CD14-positive monocyte (primary cell): ENCODE results near the gene LRRN2. TPM values are rescaled to one million over a fixed set of nuclear protein-coding genes. Genes with fewer than 3 reads are reported as not detected.

Experiments
- DNase-seq, 3 donors: peaks; one replicate each; pipeline ENCODE4 v3.0.0-alpha.2; 2011 to 2022
- H2AFZ ChIP-seq: 2 replicates; pipeline ENCODE4 v1.6.0; 2012; ENCODE audit warnings: mild to moderate bottlenecking, low read depth, low read length, inconsistent platforms; ENCODE audit not compliant: insufficient read depth, poor library complexity, severe bottlenecking
- H3K27ac ChIP-seq, 2 donors: 1 replicate in 1 of 2; 2 replicates in 1 of 2; pipeline ENCODE4 v1.5.1; 2012 to 2013; ENCODE audit warnings: low read length in 2 of 2, control low read depth in 1 of 2, inconsistent platforms in 1 of 2, low read depth in 1 of 2, mild to moderate bottlenecking in 1 of 2
- H3K27me3 ChIP-seq, 2 donors: one replicate each; pipeline versions ENCODE4 v1.6.0 to v1.6.1; 2011 to 2013; ENCODE audit warnings: low read length in 2 of 2; ENCODE audit not compliant: control insufficient read depth in 2 of 2, insufficient read depth in 2 of 2
- H3K36me3 ChIP-seq, 2 donors: replicated peaks in 1 of 2; 1 replicate in 1 of 2; 2 replicates in 1 of 2; pipeline versions ENCODE4 v1.5.1 to v1.6.1; 2012 to 2013; ENCODE audit warnings: low read length in 2 of 2, control low read depth in 1 of 2, inconsistent platforms in 1 of 2, mild to moderate bottlenecking in 1 of 2; ENCODE audit not compliant: insufficient read depth in 2 of 2, control insufficient read depth in 1 of 2
- H3K4me1 ChIP-seq, 2 donors: 1 replicate in 1 of 2; 2 replicates in 1 of 2; pipeline versions ENCODE4 v1.5.1 to v1.6.1; 2012 to 2013; ENCODE audit warnings: low read length in 2 of 2, control low read depth in 1 of 2, inconsistent platforms in 1 of 2, mild to moderate bottlenecking in 1 of 2, moderate library complexity in 1 of 2; ENCODE audit not compliant: insufficient read depth in 2 of 2, control insufficient read depth in 1 of 2
- H3K4me2 ChIP-seq: replicated peaks from 2 replicates; pipeline ENCODE3; 2012; ENCODE audit warnings: low read length, moderate library complexity, mild to moderate bottlenecking; ENCODE audit not compliant: poor library complexity, severe bottlenecking; ENCODE audit errors: extremely low read depth
- H3K4me3 ChIP-seq, 3 experiments: fragments of 200-600 bp in 1 of 3; sonication (generic) in 1 of 3; replicated peaks in 1 of 3; 1 replicate in 2 of 3; 2 replicates in 1 of 3; pipeline ENCODE4 v1.5.1; 2011 to 2013; ENCODE audit warnings: low read length in 3 of 3, mild to moderate bottlenecking in 3 of 3, control low read depth in 2 of 3, low read depth in 2 of 3, inconsistent platforms in 1 of 3, moderate library complexity in 1 of 3
- H3K79me2 ChIP-seq: 2 replicates; pipeline ENCODE4 v1.6.0; 2012; ENCODE audit warnings: mild to moderate bottlenecking, control low read depth, inconsistent platforms, low read length, moderate library complexity; ENCODE audit not compliant: insufficient read depth
- H3K9ac ChIP-seq: 2 replicates; pipeline ENCODE4 v1.6.0; 2017; ENCODE audit warnings: low read length, mild to moderate bottlenecking; ENCODE audit not compliant: insufficient read depth, poor library complexity, severe bottlenecking
- H3K9me3 ChIP-seq, 2 donors: replicated peaks in 1 of 2; 1 replicate in 1 of 2; 2 replicates in 1 of 2; pipeline versions ENCODE4 v1.5.1 to v1.6.1; 2012 to 2013; ENCODE audit warnings: low read length in 2 of 2, control low read depth in 1 of 2; ENCODE audit not compliant: control insufficient read depth in 1 of 2, insufficient read depth in 1 of 2
- H4K20me1 ChIP-seq: 2 replicates; pipeline ENCODE4 v1.6.0; 2012; ENCODE audit warnings: mild to moderate bottlenecking, low read length, control low read depth, moderate library complexity; ENCODE audit not compliant: insufficient read depth
- H3K27ac Mint-ChIP-seq, 7 donors: one replicate each; pipeline ENCODE4 v1.8.0; 2020; ENCODE audit warnings: mild to moderate bottlenecking in 7 of 7, mixed read lengths in 7 of 7, moderate library complexity in 6 of 7, inconsistent platforms in 2 of 7
- H3K27me3 Mint-ChIP-seq, 3 donors: one replicate each; pipeline ENCODE4 v1.8.0; 2021 to 2022; ENCODE audit warnings: low read depth in 3 of 3, mild to moderate bottlenecking in 3 of 3, mixed read lengths in 3 of 3, moderate library complexity in 3 of 3, inconsistent platforms in 1 of 3
- H3K36me3 Mint-ChIP-seq, 2 donors: one replicate each; pipeline ENCODE4 v1.8.0; 2020; ENCODE audit warnings: mixed read lengths in 2 of 2, inconsistent platforms in 1 of 2, mild to moderate bottlenecking in 1 of 2
- H3K4me1 Mint-ChIP-seq: one replicate; pipeline ENCODE4 v1.8.0; 2020; ENCODE audit warnings: mild to moderate bottlenecking, mixed read lengths
- H3K4me3 Mint-ChIP-seq, 2 donors: one replicate each; pipeline ENCODE4 v1.8.0; 2020; ENCODE audit warnings: mild to moderate bottlenecking in 2 of 2, mixed read lengths in 2 of 2, moderate library complexity in 1 of 2
- H3K9me3 Mint-ChIP-seq, 7 donors: one replicate each; pipeline ENCODE4 v1.8.0; 2020 to 2022; ENCODE audit warnings: mixed read lengths in 7 of 7, mild to moderate bottlenecking in 6 of 7, moderate library complexity in 6 of 7, inconsistent platforms in 2 of 7
- CTCF ChIP-seq: fragments of 200-600 bp; IDR thresholded peaks from one replicate; pipeline ENCODE4 v1.8.0; 2022; ENCODE audit warnings: antibody characterized with exemption, mild to moderate bottlenecking
- WGBS: methylation state at CpG from one replicate; pipeline ENCODE4 v1.1.5; 2013; ENCODE audit warnings: missing lambda C conversion rate; ENCODE audit not compliant: insufficient coverage; 5-methylcytosine and 5-hydroxymethylcytosine counted together
- intact Hi-C, 2 donors: fragments of 100-400 bp; cut with micrococcal nuclease; formaldehyde crosslinking; loops; one replicate each; pipeline versions ENCODE4 v1.15.0 to v1.15.1; 2023
- polyA plus RNA-seq, 3 donors: library from polyadenylated mRNA; depleted of rRNA in 1 of 3; unstranded in 2 of 3; stranded (reverse) in 1 of 3; fragments of 300-500 nt in 2 of 3; fragments of >200 nt in 1 of 3; fragmentation: Illumina TruSeq in 2 of 3; gene quantifications; 1 replicate in 2 of 3; 2 replicates in 1 of 3; pipeline ENCODE4 v1.2.3, GENCODE V29; 2012 to 2021

LRRN2 gene
- polyA plus RNA-seq, 3 donors: not detected

GRCh38 chr1:204599596-204599995 is 85.9 kb downstream of the LRRN2 start:
- no peak for TF ChIP-seq CTCF
- H3K4me1 ChIP-seq: no peaks in the 10 kb centered on the region
- H3K4me2 ChIP-seq: no peak overlapping the region
- no peak overlapping the region for H3K4me3 Mint-ChIP-seq
- no peak overlapping the region for H3K9ac ChIP-seq
- no peak overlapping the region for H3K4me3 ChIP-seq
- H3K36me3 ChIP-seq: no peaks in the 10 kb centered on the region
- H3K27ac ChIP-seq: no peak overlapping the region
- H2AFZ ChIP-seq: no peak overlapping the region
- DNase-seq: no peak
- peaks cover 5% of the 10 kb centered on the region for H3K4me1 Mint-ChIP-seq
- H3K79me2 ChIP-seq: no peaks in the 10 kb centered on the region
- H3K27ac Mint-ChIP-seq: no peak overlapping the region
- H3K27me3 Mint-ChIP-seq: peaks cover 1 to 3% (median 3%) of the 10 kb centered on the region in 3 donors
- no peaks in the 10 kb centered on the region for H3K9me3 ChIP-seq
- peaks cover 0 to 2% (median 0%) of the 10 kb centered on the region in 7 donors for H3K9me3 Mint-ChIP-seq
- WGBS: 98% methylated on average over 10 of the region's 10 CpGs
- intact Hi-C loops: no loop called here
- no peaks in the 10 kb centered on the region for H3K27me3 ChIP-seq
- peaks cover 10 to 13% of the 10 kb centered on the region in 2 donors for H3K36me3 Mint-ChIP-seq
- no peaks in the 10 kb centered on the region for H4K20me1 ChIP-seq

GRCh38 chr1:204599098-204599497 is 86.4 kb downstream of the LRRN2 start:
- Histone ChIP-seq H3K27me3 (no peaks in the 10 kb centered on the region), H3K9me3 (no peaks in the 10 kb centered on the region), H4K20me1 (no peaks in the 10 kb centered on the region), H3K27ac (no peak overlapping the region), H2AFZ (no peak overlapping the region), H3K79me2 (no peaks in the 10 kb centered on the region), H3K4me1 (no peaks in the 10 kb centered on the region), H3K4me3 (no peak overlapping the region), H3K4me2 (no peak overlapping the region), H3K9ac (no peak overlapping the region), H3K36me3 (no peaks in the 10 kb centered on the region)
- Mint-ChIP-seq H3K4me3 (no peak overlapping the region), H3K4me1 (peaks cover 5% of the 10 kb centered on the region), H3K9me3 (peaks cover 0 to 1% (median 0%) of the 10 kb centered on the region in 7 donors), H3K36me3 (peaks cover 10 to 13% of the 10 kb centered on the region in 2 donors), H3K27me3 (peaks cover 1 to 3% (median 2%) of the 10 kb centered on the region in 3 donors), H3K27ac (no peak overlapping the region)
- intact Hi-C loops: no loop called here
- no peak for DNase-seq
- TF ChIP-seq CTCF: no peak
- 87% methylated on average over 2 of the region's 8 CpGs for WGBS
